NCI-H1092 treated with DMSO at 0.1 percent for 48 hours (cell line): Measurements from ENCODE around the gene COL27A1.
"Not testable (repeated sequence)": the region's sequence is repeated elsewhere in the genome, so short reads cannot be mapped to it uniquely, and the experiment has no call there.

ENCODE experiments used
- DNase-seq: peaks from one replicate; lab custom pipeline; 2025; lab: John Stamatoyannopoulos, UW

Gene COL27A1

DNA sequence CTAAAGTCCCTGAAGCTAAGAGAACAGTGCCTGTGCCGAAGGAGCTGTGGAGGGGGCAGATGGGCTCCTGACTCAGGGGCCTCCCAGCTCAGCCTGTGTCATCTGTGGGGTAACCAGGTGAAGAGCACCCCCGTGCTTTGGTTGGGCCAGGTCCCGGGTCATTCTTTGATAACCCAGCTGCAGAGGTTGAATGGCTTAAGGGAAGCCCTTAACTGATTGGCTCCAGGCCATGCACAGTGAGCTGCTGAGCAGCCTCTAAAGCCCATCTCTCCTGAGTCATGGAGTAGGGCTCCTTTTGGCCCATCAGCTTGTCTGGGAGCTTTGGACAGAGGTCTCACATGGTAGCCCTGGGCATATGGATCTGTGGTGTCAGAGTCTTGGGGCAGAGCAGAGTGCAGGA is 28.7 kb downstream of the COL27A1 start:
- no peak for DNase-seq

DNA sequence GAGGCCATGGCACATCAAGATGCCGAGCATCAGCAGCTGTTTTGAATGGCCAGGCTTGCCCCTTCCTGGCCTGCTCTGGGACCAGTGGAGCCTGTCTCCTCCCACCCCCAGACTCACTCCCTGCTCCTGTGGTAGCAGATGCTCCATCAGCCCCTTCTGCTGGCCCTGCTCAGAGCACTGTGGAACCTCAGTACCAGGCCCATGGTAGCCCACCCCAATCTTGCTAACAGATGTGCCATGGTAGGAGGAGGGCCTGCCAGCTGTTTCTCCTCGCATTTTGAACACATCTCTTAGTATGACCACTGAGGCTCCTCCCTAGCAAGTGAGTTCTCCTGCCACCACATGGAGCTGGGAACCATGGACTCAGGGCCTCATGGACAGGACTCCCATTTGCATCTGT is 29.5 kb downstream of the COL27A1 start:
- no peak for DNase-seq

GRCh38 chr9:114185570-114186490 is 30.5 kb downstream of the COL27A1 start:
- no peak for DNase-seq

GRCh38 chr9:114186605-114187289 is 31.4 kb downstream of the COL27A1 start:
- DNase-seq, result no peak

GRCh38 chr9:114187827-114188226 is 32.5 kb downstream of the COL27A1 start:
- no peak for DNase-seq

DNA sequence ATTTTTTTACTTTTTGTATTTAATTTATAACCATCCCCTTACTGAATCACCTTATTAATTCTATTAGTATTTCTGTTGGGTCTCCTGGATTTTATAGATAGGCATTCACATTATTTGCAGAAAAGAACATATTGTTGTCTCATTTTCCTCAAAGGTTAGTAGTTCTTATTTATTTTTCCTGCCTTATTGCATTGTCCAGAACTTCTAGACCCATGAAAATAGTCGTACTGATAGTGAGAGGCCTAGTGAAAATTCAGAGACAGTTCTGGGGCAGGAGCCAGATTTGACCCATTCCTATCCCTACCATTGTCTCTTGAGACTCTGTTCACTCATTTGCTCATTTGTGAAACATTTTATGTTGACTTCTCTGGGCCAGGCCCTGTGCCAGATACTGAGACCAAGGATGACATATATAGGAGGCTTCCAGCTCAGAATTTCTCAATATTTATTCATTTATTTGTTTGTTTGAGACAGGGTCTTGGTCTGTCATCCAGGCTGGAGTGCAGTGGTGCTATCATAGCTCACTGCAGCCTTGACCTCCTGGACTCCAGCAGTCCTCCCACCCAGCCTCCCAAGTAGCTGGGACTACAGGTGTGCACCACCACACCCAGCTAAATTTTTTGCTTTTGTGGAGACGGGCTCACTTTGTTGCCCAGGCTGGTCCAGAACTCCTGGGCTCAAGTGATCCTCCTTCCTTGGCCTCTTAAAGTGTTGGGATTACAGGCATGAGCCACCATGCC is 34.7 kb downstream of the COL27A1 start:
- DNase-seq, result no peak

DNA sequence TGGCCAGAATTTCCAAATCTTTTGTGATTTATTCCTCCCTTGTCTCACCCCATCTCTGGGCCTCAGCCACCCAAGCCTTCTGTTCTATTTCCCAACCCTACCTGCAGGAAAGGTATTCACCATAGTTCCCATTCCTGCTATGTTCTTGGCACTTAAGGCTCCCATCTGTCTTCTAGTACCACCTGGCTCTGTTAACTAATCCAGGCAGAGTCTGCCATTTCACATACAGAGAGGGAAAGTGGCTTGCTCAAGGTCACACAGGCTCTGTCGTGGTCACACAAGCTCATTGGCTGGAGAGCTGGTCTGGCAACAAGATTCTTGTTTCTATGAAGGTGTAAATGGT is 35.2 kb downstream of the COL27A1 start:
- DNase-seq, result no peak

- DNase-seq, result not testable (repeated sequence)
Measured at GRCh38 chr9:114191402-114191801, 36.1 kb downstream of the COL27A1 start.

DNA sequence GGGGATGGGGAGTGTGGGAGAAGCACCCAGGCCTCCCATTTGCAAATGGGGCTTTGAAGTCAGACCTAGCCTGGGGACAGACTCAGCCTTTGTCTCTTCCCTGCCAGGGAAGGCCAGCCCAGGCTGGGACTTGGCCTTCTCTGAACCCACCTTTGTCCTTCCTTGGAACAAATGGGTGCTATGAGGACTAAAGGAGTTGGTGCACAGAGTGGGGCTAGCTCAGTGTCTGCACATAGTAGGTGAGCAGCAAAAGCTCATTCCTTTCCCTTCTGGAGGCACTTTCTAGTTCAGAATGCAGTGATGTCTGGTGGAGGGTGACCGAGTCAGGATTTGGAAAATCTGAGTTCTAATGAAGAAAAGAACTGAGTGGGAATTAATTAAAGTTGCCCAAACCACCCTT is 37.2 kb downstream of the COL27A1 start:
- no peak for DNase-seq

DNA sequence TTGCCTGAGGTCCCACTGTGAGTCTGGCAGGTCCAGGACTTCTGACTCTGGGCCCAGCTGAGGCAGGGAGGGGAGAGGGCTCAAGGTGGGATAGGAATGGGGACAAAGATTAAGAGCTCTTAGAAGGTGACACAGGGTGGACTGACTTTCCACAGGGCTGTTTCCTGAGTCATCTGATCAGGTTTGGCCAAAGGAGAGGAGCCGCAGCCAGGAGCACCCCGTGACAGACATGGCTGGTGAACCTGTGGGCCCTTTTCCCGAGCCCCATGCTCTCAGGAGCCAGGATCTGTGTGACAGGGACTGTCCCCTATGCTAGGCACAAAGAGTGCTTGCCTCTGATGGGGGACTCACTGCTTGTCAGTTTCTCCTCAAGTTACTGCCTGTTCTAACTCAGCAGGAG is 37.8 kb downstream of the COL27A1 start:
- no peak for DNase-seq

DNA sequence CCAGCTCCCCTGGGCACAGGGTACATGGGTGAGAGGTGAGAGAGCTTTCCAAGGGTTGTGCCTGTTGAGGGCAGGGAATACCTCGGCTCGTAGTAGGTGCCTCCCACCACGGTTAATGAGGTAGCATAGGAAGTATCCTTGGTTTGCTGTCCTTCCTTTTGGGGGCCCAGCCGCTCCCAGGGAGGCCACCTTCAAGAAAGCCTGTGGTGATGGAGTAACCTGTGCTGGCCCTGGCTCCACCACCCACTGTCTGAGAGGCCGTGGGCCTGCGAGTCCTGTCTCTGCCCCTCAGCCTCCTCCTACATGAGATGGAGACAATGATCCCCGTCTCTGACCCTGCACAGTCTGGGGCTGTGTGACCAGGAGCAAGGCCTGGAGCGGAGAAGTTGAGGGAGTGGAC is 40.8 kb downstream of the COL27A1 start:
- DNase-seq, result no peak

DNA sequence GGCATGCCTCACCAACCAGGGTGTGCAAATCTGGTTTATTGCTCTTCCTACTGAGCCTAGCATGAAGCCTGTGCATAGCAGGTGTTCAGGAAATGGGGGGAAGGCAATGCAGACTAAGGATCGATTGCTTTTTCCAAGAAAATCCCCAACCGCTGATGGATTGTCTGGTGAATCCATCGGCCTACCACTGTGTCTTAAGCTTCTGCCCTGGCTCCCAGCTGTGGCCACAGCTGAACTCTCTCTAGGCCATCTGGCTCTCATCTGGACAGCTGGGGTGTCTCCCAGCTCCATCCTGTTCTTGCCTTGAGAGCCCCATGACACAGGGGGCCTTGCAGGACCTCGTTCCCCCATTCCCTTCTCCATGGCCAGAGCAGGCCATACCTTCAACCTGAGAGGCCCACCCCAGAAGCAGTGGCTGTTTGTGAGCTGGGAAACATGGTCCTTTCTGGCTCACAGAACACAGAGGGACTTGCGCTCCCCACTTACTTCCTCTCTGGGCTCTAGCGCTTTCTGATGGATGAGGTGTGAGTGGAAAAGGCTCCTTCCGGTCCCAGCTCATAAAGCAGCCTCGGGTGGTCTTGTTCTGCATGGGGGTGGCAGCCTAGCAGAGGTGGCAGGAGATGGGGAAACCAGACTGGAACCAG is 41.8 kb downstream of the COL27A1 start:
- DNase-seq, result no peak

DNA sequence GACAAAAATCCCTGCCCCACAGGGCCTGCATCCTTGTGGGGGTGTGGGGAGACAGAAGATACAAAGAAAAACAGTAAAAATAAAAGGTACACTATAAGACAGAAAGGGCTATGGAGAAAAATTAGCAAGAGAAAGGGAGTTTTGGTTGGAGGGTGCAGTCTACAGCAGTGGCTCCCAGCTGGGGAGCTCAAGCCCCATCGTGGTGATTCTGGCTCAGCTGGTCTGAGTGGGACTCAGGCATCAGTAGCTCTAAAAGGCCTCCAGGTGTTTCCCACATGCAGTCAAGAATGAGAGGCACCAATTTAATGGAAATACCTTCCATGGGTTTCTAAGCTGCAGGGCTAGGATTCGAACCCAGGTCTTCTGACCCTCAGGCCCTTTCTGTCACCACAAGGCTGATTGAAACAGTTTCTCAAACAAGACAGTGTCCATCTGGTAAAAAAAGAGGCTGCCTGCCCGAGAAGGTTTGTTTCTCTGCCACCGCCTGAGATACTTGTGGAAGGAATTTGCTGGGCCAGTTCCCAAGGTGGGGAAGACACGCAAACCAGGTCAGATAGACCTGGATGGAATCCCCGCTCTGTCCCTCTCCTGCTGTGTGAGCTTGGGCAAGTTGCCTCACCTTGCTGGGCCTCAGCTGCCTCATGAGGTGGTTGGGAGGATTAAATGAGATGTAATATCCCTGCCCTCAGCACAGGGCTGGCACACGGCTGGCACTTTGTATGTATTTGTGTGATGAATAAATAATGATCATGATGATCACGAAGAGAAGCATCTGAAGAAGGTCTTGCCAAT is 43.1 kb downstream of the COL27A1 start:
- no peak for DNase-seq

GRCh38 chr9:114200721-114201300 is 45.5 kb downstream of the COL27A1 start:
- DNase-seq, result no peak

DNA sequence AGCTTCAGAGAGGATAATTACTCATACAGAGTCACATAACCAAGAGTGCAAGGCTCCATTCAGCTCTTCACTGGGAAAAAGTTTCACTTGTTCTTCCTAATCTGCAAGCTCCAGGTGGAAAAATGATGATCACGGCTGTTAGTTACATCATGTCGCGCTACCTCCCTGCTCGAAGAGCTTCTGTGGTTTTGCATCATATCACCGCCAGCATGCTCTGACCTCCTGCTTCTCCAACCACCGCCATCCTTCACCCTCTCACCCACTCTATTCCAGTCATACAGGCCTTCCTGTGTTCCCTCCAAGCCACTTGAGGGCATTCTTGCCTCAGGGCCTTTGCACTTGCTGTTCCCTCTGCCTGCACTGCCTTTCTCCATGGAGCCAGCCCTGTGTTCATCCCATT is 47.1 kb downstream of the COL27A1 start:
- no peak for DNase-seq

GRCh38 chr9:114202849-114203248 is 47.5 kb downstream of the COL27A1 start:
- no peak for DNase-seq

DNA sequence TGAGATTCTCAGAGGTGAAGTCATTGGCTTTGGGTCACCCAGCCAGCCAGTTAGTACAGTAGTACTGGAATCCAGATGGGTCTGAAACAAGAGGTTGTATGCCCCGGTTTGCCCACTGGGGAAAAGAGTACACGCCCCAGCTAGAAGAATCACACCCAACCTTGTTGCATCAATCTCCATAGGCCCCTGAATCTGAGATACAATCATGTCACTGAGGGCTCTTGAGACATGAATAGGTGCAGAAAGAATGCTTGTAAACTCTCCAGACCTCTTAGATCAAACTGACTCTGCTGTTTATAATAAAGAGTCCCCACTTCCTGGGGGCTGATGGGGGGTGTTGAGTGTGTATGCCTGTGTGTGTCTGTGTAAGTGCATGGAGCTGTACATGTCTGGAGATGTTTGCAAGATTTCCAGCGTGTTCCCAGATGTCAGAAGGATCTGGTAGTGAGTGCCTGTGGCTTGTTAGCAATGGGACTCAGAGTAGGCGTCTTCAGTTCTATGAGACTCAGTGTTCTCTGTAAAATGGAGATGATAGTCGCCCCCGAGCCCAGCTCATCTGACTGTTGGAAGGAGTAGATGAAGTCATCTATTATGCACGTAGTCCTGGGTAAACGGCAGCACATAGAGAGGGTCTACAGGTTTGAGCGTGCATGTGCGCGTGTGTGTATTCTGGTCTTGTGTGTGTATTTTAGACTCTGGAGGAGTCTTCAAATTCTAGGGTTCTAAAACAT is 48.2 kb downstream of the COL27A1 start:
- DNase-seq, result no peak

GRCh38 chr9:114204265-114204664 is 48.9 kb downstream of the COL27A1 start:
- DNase-seq, result no peak

GRCh38 chr9:114205171-114206015 is 50.1 kb downstream of the COL27A1 start:
- no peak for DNase-seq
